ENCODE results near the gene CLEC4D.

DNA sequence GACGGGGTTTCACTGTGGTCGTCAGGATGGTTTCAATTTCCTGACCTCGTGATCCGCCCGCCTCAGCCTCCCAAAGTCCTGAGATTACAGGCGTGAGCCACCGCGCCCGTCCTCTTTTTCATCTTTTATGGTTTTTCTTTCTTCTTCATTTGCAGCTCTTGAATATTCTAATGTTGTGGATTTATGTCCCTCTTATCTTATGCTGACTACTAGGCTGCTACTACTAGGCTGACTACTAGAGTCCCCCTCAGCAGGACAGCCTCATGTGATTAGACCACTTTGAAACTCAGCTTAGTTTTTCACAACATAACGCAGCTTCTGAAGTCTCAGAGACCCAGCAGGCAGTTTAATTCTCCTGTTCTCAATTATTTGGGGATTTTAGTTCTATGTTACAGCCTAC lies 28.3 kb downstream of the CLEC4D start:
- TF ChIP-seq YY1 (IDR thresholded peaks at IDR 0.05; ENCODE audit: low read depth) (no peak), NFIC (IDR thresholded peaks at IDR 0.05) (no peak), CREB1 (IDR thresholded peaks at IDR 0.05; ENCODE audit: low read depth) (no peak), EP300 (IDR thresholded peaks at IDR 0.05; ENCODE audit: borderline replicate concordance) (no peak), TAF1 (IDR thresholded peaks at IDR 0.05; ENCODE audit: low read depth) (no peak), EGR1 (IDR thresholded peaks at IDR 0.05) (no peak), RAD21 (IDR thresholded peaks at IDR 0.05; ENCODE audit: low read depth) (no peak)
- TF ChIP-seq, protein P1, sequence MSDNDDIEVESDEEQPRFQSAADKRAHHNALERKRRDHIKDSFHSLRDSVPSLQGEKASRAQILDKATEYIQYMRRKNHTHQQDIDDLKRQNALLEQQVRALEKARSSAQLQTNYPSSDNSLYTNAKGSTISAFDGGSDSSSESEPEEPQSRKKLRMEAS (IDR thresholded peaks at IDR 0.05) = no peak
- TF ChIP-seq, protein P2, sequence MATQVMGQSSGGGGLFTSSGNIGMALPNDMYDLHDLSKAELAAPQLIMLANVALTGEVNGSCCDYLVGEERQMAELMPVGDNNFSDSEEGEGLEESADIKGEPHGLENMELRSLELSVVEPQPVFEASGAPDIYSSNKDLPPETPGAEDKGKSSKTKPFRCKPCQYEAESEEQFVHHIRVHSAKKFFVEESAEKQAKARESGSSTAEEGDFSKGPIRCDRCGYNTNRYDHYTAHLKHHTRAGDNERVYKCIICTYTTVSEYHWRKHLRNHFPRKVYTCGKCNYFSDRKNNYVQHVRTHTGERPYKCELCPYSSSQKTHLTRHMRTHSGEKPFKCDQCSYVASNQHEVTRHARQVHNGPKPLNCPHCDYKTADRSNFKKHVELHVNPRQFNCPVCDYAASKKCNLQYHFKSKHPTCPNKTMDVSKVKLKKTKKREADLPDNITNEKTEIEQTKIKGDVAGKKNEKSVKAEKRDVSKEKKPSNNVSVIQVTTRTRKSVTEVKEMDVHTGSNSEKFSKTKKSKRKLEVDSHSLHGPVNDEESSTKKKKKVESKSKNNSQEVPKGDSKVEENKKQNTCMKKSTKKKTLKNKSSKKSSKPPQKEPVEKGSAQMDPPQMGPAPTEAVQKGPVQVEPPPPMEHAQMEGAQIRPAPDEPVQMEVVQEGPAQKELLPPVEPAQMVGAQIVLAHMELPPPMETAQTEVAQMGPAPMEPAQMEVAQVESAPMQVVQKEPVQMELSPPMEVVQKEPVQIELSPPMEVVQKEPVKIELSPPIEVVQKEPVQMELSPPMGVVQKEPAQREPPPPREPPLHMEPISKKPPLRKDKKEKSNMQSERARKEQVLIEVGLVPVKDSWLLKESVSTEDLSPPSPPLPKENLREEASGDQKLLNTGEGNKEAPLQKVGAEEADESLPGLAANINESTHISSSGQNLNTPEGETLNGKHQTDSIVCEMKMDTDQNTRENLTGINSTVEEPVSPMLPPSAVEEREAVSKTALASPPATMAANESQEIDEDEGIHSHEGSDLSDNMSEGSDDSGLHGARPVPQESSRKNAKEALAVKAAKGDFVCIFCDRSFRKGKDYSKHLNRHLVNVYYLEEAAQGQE (IDR thresholded peaks at IDR 0.05; ENCODE audit: low read depth) = no peak
